ENCODE results near the gene MSX1.

Gene MSX1

DNA sequence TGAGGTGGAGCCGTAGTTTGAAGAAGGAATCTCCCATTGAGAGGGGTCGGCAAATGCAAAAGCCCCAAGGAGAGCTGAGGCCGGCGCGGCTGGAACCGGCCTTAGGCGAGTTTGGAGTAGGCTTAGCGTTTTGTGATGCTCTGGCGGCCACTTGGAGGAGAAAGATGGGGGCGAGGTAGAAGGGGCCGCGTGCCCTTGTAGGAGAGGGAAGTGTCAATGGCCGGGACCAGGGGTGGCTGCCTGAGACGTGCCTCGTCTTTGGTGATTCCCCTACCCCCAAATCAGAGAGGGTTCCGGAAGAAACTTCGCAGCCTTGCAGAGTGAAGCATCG, 11.7 kb downstream of the MSX1 start:
- DNase-seq: no peak

GRCh38 chr4:4871573-4872313, 12.3 kb downstream of the MSX1 start:
- no peak for DNase-seq

DNA sequence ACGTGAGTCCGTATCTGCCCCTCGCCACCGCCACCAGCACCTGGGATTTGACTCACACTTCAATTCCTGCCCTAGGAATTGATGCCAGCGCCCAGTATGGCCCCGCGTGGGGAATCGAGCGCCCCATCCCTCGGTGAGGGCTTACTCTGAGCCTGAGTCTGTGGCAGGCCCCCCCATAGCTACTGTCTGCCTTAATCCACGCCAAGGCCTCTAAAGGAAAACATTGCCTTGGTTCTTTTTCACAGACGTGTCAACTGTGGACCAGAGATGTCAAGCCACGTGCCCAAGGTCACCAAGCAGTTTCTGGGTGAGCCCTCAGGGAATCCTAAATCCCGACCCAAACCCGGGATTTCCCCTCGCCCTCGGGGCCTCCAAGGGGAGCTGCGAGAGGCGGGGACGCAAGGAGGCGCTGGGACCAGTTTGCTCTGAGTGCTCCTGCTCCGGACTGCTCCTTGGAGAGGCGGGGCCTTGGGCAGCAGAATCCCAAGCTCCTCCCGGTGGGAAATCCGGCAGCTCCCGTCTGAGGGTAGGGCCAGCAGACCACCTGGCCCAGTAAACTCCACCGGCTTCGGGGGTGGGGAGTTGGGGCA, 12.9 kb downstream of the MSX1 start:
- DNase-seq: no peak

DNA sequence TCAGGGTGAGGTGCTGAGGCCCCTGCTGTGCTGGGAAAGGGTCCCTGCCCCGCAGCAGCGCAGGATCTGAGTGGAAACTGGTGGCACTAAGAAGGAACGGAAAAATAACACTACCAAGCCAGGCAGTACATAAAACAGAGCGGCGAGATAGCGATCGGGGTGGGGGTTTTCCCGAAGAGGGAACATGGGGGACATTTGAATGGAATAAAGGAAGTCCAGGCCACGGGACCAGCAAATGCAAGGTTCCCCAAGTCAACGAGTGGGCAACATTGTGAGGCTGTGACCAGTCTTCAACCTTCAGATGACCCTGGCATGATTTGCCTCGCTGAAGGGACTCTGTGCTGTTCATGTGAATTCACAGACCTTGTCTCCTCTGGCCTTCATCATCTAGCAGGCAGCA, 13.7 kb downstream of the MSX1 start:
- DNase-seq: no peak

- DNase-seq: no peak
These were observed 14.8 kb downstream of the MSX1 start for GRCh38 chr4:4874254-4874653.

DNA sequence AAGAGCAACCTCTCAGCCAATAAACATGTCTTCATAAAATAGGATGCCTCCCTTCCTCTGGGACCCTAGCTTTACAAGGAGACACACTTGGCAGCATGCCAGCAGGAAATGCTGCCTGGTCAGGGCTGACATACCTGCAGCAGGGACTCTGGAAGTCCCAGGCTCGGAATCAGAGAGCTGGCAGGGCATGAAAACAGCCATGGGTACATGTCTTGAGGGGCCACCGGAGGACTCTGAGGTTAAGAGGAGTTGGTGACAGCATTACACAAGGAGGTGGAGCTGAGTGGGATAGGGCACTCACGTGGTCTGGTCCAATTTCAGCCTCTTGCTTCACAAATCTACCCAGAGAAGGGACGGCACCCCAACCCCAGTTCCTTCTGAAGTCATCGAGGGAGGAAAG, 15.7 kb downstream of the MSX1 start:
- no peak for DNase-seq

GRCh38 chr4:4875611-4876010, 16.1 kb downstream of the MSX1 start:
- DNase-seq: no peak

DNA sequence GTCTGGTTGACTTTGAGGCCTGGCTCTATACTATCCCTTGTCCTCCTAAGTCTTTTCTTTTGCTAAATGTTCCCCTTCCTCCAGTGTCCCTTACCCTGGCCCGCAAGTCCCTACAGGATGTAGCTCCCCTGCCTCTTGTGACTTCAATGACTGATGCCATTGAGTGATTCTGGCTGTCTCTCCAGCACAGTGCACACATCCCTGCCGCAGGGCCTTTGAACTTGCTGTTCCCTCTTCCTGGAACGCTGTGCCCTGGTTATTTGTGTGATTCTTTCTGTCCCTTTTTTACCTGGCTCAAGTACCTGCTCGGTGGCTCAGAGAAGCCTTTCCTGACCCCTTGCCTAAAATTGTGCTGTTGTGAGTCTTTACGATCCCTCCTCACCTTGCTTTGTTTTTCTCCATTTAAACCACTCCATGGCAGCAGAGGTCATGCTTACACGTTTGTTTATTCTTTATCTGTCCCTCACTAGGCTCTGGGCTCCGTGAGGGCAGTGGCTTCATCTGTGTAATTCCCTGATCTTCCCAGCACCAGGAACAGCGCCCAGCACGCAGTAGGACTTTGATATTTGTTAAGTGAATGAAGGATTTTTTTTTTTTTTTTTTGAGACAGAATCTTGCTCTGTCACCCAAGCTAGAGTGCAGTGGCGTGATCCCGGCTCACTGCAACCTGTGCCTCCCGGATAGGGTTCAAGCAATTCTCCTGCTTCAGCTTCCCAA, 17.6 kb downstream of the MSX1 start:
- no peak for DNase-seq

DNA sequence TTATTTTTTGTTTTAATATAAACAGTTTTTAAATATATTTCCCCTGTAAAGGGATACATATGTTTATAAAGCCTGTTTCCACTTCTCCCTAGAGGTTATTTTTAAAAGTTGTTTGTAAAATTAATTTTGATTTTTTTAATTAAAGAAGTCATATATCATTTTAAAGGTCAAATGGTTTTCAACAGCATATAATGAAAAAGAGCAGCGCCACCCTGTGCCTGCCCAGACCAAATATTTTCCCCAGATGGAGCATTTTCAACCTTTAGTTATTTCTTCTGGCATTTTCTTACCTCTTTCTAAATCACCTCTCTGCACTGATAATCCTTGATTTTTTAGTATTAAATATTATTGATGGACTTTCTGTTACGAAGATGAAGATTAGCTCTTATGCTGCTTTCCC, 21.0 kb downstream of the MSX1 start:
- DNase-seq: no peak

DNA sequence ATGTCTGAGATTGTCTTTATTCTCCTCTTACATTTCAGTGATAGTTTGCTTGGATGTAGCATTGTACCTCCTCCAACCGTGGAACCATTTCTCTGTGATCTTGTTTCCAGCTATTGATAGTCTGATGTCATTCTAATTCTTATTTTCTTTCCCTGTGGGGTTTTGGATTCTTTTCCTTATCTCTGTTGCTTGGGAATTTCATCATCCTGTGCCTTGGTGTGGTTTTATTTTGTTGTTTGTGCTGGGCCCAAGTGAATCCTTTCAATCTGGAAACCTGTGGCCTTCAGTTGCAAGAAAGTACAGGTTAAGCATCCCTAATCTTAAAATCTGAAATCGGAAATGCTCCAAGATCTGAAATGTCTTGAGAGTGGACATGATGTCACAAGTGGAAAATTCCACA, 22.0 kb downstream of the MSX1 start:
- no peak for DNase-seq

DNA sequence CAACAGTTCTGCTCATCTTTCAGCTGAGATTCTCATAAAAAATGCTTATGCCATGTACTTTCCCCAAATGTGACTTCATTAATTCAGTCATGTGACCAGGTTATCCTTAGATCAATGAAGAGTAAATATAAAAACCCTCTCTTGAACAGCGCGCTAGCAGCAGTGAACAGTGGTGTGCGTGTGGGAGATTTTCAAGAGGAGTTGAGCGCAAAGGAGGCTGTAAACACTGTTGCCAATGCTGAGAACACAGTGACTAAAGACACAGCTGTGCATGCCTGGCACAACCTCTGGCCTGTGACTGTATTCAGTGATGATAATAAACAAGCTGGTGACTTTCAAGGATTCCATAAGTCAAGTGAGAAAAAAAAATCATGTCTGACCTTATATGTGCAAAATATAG, 25.1 kb downstream of the MSX1 start:
- DNase-seq: no peak

GRCh38 chr4:4887426-4887825, 28.0 kb downstream of the MSX1 start:
- DNase-seq: no peak

- DNase-seq: no peak
These were observed 29.2 kb downstream of the MSX1 start for GRCh38 chr4:4888695-4889094.

- no peak for DNase-seq
These were observed 30.3 kb downstream of the MSX1 start for GRCh38 chr4:4889781-4890180.

DNA sequence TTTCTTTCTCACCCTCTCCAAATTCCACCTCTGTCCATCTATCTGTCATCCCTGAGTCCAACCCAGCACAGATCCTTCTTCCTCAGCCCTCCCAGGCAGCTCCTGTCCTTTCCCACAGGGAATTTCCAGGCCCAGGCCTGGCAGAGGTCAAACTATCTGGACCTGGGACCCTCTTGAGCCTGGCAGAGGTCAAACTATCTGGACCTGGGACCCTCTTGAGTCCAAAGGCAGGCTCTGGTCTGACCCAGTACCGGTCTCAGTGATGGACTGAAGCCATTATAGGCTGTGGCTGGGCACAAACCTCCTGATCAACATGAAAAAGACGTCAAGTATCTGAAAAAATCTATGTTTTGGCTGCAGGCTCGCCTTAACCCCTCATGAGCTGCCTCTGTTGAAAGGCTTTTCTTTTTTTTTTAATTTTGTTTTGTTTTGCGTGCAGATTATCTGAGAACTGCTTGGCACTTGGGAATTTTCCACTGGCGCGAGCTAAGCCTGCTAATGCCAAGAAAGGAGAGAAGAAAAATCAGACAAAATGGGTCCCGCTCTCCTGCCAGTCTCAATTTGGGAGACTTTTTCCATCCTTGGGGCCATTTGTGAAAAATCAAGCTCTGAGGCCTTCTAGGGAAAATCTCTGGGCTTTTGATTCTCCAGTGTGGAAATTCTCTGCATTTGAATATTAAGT, 31.2 kb downstream of the MSX1 start:
- DNase-seq: no peak

DNA sequence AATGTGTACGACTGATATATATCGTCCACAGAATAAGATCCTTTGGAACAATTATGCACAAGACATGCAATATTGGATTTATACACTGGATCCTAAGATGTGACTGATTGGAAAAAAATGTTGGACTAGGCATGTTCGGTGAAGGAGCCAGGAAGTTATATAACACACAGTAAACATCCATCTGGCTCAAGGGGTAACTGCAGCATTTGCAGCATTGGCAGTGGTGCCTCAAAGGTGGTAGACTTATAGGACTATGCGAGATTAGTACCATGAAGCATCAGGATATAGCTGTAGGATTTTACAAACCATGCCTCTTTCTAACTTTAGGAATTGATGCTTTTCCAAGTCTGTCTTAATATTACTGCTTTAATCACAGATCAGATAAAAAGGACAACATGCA, 34.3 kb downstream of the MSX1 start:
- DNase-seq: no peak

- DNase-seq: no peak
These were observed 39.9 kb downstream of the MSX1 start for GRCh38 chr4:4899202-4899925.

DNA sequence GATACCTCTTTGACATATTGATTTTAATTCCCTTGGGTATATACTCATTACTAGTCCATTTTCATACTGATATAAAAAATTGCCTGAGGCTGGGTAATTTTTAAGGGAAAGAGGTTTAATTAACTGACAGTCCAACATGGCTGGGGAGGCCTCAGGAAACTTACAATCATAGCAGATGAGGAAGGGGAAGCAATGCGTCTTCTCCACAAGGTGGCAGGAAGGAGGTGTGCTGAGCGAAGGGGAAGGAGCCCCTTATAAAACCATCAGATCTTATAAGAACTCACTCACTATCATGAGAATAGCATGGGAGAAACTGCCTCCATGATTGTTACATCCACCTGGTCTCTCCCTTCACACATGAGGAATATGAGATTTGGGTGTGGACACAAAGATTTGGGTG, 42.4 kb downstream of the MSX1 start:
- no peak for DNase-seq

- no peak for DNase-seq
These were observed 52.7 kb downstream of the MSX1 start for GRCh38 chr4:4912155-4912554.

DNA sequence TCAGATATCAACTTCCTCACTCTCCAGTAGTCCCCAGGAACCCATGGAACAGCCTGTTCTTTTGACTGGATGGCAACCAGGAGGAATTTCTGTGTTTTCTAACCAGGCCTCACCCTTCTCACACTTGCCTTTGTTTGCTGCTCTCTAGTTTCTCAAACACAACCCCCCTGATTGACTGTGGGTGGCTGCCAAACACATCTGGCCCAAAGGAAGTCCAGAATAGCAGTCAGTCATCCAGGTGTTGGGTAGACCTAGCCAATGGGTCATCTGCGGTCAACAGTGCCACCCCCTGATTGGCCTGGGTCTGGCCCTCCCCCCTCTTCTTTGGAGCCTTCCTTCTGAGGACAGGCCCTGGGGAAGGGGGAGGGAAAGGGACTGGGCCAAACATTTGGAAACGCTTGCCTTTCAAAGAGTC, 53.7 kb downstream of the MSX1 start:
- no peak for DNase-seq
